HEK293T (cell line): ENCODE measurements around the gene CISD2.

Experiments
- ARNT ChIP-seq: fragments of 450-650 bp; IDR thresholded peaks from 2 replicates; pipeline ENCODE4 v1.6.1; 2017; ENCODE audit warnings: mild to moderate bottlenecking
- BHLHE40 ChIP-seq: fragments of 450-650 bp; IDR thresholded peaks from 2 replicates; pipeline ENCODE4 v1.6.1; 2016; ENCODE audit warnings: mild to moderate bottlenecking, moderate library complexity, borderline replicate concordance
- CTBP1 ChIP-seq: fragments of 450-650 bp; IDR thresholded peaks from 2 replicates; pipeline ENCODE4 v1.6.1; 2016; ENCODE audit warnings: borderline replicate concordance
- FOXA1 ChIP-seq: fragments of 450-650 bp; IDR thresholded peaks from 2 replicates; pipeline ENCODE4 v1.6.1; 2016; ENCODE audit warnings: mild to moderate bottlenecking
- FOXM1 ChIP-seq: fragments of 450-650 bp; IDR thresholded peaks from 2 replicates; pipeline ENCODE4 v1.6.1; 2017; ENCODE audit warnings: mild to moderate bottlenecking, borderline replicate concordance
- L3MBTL2 ChIP-seq: fragments of 450-650 bp; conservative IDR thresholded peaks from 2 replicates; pipeline ENCODE4 v1.6.1; 2016; ENCODE audit warnings: mild to moderate bottlenecking
- LEF1 ChIP-seq: fragments of 450-650 bp; IDR thresholded peaks from 2 replicates; pipeline ENCODE4 v1.6.1; 2017; ENCODE audit warnings: mild to moderate bottlenecking, borderline replicate concordance
- SUZ12 ChIP-seq: fragments of 450-650 bp; IDR thresholded peaks from 2 replicates; pipeline ENCODE4 v1.6.1; 2016; ENCODE audit warnings: mild to moderate bottlenecking
- TARDBP ChIP-seq: fragments of 450-650 bp; IDR thresholded peaks from 2 replicates; pipeline ENCODE4 v1.6.1; 2016
- ZNF384 ChIP-seq: fragments of 450-650 bp; IDR thresholded peaks from 2 replicates; pipeline ENCODE4 v1.6.1; 2016

GRCh38 chr4:102849579-102850104 is 19.1 kb upstream of the CISD2 start:
- no peak for TF ChIP-seq FOXM1
- no peak for TF ChIP-seq ARNT
- no peak for TF ChIP-seq TARDBP
- no peak for TF ChIP-seq SUZ12
- no peak for TF ChIP-seq FOXA1
- TF ChIP-seq BHLHE40 = no peak
- TF ChIP-seq ZNF384 = no peak
- TF ChIP-seq LEF1 = no peak
- no peak for TF ChIP-seq CTBP1
- TF ChIP-seq L3MBTL2 = no peak
